ENCODE data around the gene ZNF33A. TPM values are rescaled to one million over a fixed set of nuclear protein-coding genes. Genes with fewer than 3 reads are reported as not detected.
"Not testable (repeated sequence)": the region's sequence is repeated elsewhere in the genome, so short reads cannot be mapped to it uniquely, and the experiment has no call there.

The ZNF33A gene
- total and polyA plus RNA-seq, 4 donors = 6.7 to 25.7 (median 13.1) TPM

DNA sequence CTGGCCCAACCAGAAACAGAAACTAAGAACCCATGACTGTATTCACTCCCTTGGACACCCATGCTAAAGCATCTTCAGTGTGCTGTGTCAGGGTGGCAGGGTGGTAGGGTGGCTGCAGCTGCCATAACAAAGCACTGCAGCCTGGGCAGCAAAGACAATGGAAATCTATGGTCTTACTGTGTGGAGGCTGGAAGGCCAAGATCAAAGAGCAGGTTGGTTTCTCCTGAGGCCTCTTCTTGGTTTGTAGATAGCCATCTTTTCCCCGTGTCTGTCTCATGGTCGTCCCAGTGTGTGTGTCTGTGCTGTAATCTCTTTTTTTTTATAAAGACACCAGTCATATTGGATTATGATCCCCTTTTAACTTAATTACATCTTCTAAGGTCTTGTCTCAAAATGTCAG lies 18.8 kb upstream of the ZNF33A start:
- H3K4me1 ChIP-seq (ENCODE audit: control insufficient read depth in 4 of 4, insufficient read depth in 4 of 4, low read length in 3 of 4) = no peaks in the 10 kb centered on the region
- no peak overlapping the region for H3K4me3 ChIP-seq (ENCODE audit: low read depth in 1 of 3, low read length in 3 of 3)
- no peak for TF ChIP-seq RAD21 (IDR thresholded peaks at IDR 0.05)
- TF ChIP-seq, protein P1, sequence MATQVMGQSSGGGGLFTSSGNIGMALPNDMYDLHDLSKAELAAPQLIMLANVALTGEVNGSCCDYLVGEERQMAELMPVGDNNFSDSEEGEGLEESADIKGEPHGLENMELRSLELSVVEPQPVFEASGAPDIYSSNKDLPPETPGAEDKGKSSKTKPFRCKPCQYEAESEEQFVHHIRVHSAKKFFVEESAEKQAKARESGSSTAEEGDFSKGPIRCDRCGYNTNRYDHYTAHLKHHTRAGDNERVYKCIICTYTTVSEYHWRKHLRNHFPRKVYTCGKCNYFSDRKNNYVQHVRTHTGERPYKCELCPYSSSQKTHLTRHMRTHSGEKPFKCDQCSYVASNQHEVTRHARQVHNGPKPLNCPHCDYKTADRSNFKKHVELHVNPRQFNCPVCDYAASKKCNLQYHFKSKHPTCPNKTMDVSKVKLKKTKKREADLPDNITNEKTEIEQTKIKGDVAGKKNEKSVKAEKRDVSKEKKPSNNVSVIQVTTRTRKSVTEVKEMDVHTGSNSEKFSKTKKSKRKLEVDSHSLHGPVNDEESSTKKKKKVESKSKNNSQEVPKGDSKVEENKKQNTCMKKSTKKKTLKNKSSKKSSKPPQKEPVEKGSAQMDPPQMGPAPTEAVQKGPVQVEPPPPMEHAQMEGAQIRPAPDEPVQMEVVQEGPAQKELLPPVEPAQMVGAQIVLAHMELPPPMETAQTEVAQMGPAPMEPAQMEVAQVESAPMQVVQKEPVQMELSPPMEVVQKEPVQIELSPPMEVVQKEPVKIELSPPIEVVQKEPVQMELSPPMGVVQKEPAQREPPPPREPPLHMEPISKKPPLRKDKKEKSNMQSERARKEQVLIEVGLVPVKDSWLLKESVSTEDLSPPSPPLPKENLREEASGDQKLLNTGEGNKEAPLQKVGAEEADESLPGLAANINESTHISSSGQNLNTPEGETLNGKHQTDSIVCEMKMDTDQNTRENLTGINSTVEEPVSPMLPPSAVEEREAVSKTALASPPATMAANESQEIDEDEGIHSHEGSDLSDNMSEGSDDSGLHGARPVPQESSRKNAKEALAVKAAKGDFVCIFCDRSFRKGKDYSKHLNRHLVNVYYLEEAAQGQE (IDR thresholded peaks at IDR 0.05) = no peak
- TF ChIP-seq HNF4G (IDR thresholded peaks at IDR 0.05) = no peak
- no peak for TF ChIP-seq RXRA (IDR thresholded peaks at IDR 0.05)
- TF ChIP-seq TAF1 (conservative IDR thresholded peaks at IDR 0.05) = no peak
- TF ChIP-seq, protein P2, sequence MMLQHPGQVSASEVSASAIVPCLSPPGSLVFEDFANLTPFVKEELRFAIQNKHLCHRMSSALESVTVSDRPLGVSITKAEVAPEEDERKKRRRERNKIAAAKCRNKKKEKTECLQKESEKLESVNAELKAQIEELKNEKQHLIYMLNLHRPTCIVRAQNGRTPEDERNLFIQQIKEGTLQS (IDR thresholded peaks at IDR 0.05) = no peak
- no peak for TF ChIP-seq HNF4A (conservative IDR thresholded peaks at IDR 0.05)
- TF ChIP-seq FOXA2 (IDR thresholded peaks at IDR 0.05) = no peak
- no peak for TF ChIP-seq SP1 (IDR thresholded peaks at IDR 0.05)
- TF ChIP-seq JUND (IDR thresholded peaks at IDR 0.05) = no peak
- no peak overlapping the region for H3K9ac ChIP-seq (ENCODE audit: low read depth in 1 of 2, low read length in 2 of 2)
- H3K9me3 ChIP-seq (ENCODE audit: control insufficient read depth in 4 of 4, low read length in 3 of 4) = no peaks in the 10 kb centered on the region
- DNase-seq (ENCODE audit: low spot score) = no peak
- WGBS = 80% methylated on average over 2 of the region's 2 CpGs
- H3K27me3 ChIP-seq (ENCODE audit: control insufficient read depth in 4 of 4, insufficient read depth in 4 of 4, low read length in 3 of 4) = no peaks in the 10 kb centered on the region
- H3K36me3 ChIP-seq (ENCODE audit: control insufficient read depth in 4 of 4, insufficient read depth in 3 of 4, low read depth in 1 of 4, low read length in 3 of 4) = no peaks in the 10 kb centered on the region
- H3K27ac ChIP-seq (ENCODE audit: low read depth in 1 of 2, low read length in 2 of 2) = no peak overlapping the region

DNA sequence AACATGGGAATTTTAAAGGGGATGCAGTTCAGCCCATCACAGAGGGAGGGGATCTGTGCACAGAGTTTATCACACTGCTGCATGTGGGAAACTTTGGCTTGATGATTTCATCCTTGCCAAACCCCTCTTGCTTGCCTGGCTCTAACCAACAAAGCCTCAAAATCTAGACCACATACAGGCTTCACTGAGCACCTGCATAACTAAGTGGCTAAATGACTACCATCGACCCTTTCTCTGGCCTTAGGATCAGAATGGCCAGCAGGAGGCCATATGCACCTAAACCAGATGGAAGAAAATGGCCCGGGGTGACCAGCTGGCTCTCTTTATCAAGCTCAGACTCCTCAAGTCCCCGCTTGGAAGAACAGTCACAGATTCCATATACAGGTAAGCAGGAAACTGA lies 18.4 kb upstream of the ZNF33A start:
- no peaks in the 10 kb centered on the region for H3K36me3 ChIP-seq (ENCODE audit: control insufficient read depth in 4 of 4, insufficient read depth in 3 of 4, low read depth in 1 of 4, low read length in 3 of 4)
- H3K4me1 ChIP-seq (ENCODE audit: control insufficient read depth in 4 of 4, insufficient read depth in 4 of 4, low read length in 3 of 4) = no peaks in the 10 kb centered on the region
- no peaks in the 10 kb centered on the region for H3K9me3 ChIP-seq (ENCODE audit: control insufficient read depth in 4 of 4, low read length in 3 of 4)
- no peaks in the 10 kb centered on the region for H3K27me3 ChIP-seq (ENCODE audit: control insufficient read depth in 4 of 4, insufficient read depth in 4 of 4, low read length in 3 of 4)
- 75% methylated on average over 3 of the region's 3 CpGs for WGBS
- TF ChIP-seq, protein P1 (IDR thresholded peaks at IDR 0.05) = no peak
- TF ChIP-seq HNF4A (conservative IDR thresholded peaks at IDR 0.05) = no peak
- DNase-seq (ENCODE audit: low spot score) = no peak
- H3K27ac ChIP-seq (ENCODE audit: low read depth in 1 of 2, low read length in 2 of 2) = no peak overlapping the region
- H3K4me3 ChIP-seq (ENCODE audit: low read depth in 1 of 3, low read length in 3 of 3) = no peak overlapping the region
- H3K9ac ChIP-seq (ENCODE audit: low read depth in 1 of 2, low read length in 2 of 2) = no peak overlapping the region

DNA sequence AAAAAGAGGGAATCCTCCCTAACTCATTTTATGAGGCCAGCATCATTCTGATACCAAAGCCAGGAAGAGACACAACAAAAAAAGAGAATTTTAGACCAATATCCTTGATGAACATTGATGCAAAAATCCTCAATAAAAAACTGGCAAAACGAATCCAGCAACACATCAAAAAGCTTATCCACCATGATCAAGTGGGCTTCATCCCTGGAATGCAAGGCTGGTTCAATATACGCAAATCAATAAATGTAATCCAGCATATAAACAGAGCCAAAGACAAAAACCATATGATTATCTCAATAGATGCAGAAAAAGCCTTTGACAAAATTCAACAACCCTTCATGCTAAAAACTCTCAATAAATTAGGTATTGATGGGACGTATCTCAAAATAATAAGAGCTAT lies 11.6 kb upstream of the ZNF33A start:
- DNase-seq (ENCODE audit: low spot score); H3K27me3 ChIP-seq (ENCODE audit: control insufficient read depth in 4 of 4, insufficient read depth in 4 of 4, low read length in 3 of 4); H3K4me1 ChIP-seq (ENCODE audit: control insufficient read depth in 4 of 4, insufficient read depth in 4 of 4, low read length in 3 of 4); H3K27ac ChIP-seq (ENCODE audit: low read depth in 1 of 2, low read length in 2 of 2); H3K4me3 ChIP-seq (ENCODE audit: low read depth in 1 of 3, low read length in 3 of 3); H3K36me3 ChIP-seq (ENCODE audit: control insufficient read depth in 4 of 4, insufficient read depth in 3 of 4, low read depth in 1 of 4, low read length in 3 of 4); H3K9ac ChIP-seq (ENCODE audit: low read depth in 1 of 2, low read length in 2 of 2); H3K9me3 ChIP-seq (ENCODE audit: control insufficient read depth in 4 of 4, low read length in 3 of 4): not testable (repeated sequence)
- 62% methylated on average over 2 of the region's 3 CpGs for WGBS

DNA sequence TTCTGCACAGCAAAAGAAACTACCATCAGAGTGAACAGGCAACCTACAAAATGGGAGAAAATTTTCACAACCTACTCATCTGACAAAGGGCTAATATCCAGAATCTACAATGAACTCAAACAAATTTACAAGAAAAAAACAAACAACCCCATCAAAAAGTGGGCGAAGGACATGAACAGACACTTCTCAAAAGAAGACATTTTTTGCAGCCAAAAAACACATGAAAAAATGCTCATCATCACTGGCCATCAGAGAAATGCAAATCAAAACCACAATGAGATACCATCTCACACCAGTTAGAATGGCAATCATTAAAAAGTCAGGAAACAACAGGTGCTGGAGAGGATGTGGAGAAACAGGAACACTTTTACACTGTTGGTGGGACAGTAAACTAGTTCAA lies 10.0 kb upstream of the ZNF33A start:
- not testable (repeated sequence) for H3K36me3 ChIP-seq (ENCODE audit: control insufficient read depth in 4 of 4, insufficient read depth in 3 of 4, low read depth in 1 of 4, low read length in 3 of 4); H3K4me1 ChIP-seq (ENCODE audit: control insufficient read depth in 4 of 4, insufficient read depth in 4 of 4, low read length in 3 of 4); H3K27me3 ChIP-seq (ENCODE audit: control insufficient read depth in 4 of 4, insufficient read depth in 4 of 4, low read length in 3 of 4); H3K4me3 ChIP-seq (ENCODE audit: low read depth in 1 of 3, low read length in 3 of 3); H3K9me3 ChIP-seq (ENCODE audit: control insufficient read depth in 4 of 4, low read length in 3 of 4); DNase-seq (ENCODE audit: low spot score); H3K9ac ChIP-seq (ENCODE audit: low read depth in 1 of 2, low read length in 2 of 2); H3K27ac ChIP-seq (ENCODE audit: low read depth in 1 of 2, low read length in 2 of 2)
- 90% methylated on average over 1 of the region's 1 CpG for WGBS
